Measurements from ENCODE around the gene DNAH1.

DNAH1 gene

DNA sequence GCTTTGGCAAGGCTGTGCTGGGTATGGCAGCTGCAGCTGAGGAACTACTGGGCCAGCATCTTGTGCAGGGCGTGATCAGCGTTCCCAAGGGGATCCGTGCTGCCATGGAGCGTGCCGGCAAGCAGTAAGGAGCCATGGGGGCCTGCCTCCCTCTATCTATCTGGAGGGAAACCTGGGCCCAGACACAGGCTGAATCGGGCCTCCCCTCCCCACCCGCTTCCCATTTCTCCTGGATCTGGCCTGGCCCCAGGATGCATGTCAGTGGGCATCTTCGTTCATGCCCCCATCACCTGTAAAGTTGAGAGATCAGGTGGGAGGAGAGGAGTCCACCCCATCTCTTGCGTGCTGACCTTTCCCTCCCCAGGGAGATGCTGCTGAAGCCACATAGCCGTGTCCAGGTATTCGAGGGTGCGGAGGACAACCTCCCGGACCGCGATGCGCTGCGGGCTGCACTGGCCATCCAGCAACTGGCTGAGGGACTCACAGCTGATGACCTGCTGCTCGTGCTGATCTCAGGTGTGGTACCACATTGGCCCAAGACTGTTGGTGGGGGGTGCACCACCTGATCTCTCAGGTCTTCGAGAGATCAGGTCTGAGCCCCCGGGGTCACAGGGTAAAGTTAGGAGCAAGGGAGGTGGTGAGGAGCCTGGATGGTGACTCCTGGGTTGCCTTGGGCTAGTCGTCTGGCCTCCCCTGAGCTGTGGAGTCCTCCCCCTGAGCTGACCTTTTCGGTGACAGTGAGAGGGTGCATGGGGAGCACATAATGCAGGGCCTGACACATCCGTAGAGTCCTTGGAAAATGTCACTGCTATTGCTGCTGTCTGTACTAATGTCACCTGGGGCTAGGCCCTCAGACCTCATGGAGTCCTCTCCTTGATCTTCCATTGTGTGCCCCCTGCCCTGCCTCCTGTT lies 25.3 kb upstream of the DNAH1 start:
- DNase-seq (ENCODE audit: low spot score), result no peak

DNA sequence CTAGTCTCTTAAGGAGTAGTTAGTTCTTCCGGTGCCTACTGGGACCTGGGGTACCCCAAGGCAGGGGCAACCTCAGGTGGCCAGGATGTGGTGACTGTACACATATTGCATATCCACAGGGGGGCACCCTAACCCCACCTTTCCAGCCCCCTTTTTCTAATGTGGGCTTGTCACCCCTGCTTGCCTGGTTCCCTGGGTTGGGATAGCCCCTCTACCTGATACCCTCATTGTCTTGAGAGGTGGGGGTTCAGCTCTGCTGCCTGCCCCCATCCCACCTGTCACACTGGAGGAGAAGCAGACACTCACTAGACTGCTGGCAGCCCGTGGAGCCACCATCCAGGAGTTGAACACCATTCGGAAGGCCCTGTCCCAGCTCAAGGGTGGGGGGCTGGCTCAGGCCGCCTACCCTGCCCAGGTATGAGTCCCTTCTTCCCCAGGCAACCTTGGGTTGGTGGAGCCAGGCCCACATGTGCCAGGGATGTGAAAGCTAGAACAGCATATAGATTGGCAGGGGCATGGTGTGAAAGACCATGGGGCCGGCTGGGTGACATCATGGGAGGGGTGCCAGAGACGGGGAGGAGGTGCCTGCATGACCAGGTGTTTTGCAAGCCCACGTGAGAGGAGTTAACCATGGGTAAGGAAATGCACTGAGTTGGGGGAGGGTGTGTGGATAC lies 24.5 kb upstream of the DNAH1 start:
- no peak for DNase-seq (ENCODE audit: low spot score)

DNA sequence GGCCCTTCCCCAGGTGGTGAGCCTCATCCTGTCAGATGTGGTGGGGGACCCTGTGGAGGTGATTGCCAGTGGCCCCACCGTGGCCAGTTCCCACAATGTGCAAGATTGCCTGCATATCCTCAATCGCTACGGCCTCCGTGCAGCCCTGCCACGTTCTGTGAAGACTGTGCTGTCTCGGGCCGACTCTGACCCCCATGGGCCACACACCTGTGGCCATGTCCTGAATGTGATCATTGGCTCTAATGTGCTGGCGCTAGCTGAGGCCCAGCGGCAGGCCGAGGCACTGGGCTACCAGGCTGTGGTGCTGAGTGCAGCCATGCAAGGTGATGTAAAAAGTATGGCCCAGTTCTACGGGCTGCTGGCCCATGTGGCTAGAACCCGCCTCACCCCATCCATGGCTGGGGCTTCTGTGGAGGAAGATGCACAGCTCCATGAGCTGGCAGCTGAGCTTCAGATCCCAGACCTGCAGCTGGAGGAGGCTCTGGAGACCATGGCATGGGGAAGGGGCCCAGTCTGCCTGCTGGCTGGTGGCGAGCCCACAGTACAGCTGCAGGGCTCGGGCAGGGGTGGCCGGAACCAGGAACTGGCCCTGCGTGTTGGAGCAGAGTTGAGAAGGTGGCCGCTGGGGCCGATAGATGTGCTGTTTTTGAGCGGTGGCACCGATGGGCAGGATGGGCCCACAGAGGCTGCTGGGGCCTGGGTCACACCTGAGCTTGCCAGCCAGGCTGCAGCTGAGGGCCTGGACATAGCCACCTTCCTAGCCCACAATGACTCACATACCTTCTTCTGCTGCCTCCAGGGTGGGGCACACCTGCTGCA lies 23.7 kb upstream of the DNAH1 start:
- DNase-seq (ENCODE audit: low spot score), result no peak

DNA sequence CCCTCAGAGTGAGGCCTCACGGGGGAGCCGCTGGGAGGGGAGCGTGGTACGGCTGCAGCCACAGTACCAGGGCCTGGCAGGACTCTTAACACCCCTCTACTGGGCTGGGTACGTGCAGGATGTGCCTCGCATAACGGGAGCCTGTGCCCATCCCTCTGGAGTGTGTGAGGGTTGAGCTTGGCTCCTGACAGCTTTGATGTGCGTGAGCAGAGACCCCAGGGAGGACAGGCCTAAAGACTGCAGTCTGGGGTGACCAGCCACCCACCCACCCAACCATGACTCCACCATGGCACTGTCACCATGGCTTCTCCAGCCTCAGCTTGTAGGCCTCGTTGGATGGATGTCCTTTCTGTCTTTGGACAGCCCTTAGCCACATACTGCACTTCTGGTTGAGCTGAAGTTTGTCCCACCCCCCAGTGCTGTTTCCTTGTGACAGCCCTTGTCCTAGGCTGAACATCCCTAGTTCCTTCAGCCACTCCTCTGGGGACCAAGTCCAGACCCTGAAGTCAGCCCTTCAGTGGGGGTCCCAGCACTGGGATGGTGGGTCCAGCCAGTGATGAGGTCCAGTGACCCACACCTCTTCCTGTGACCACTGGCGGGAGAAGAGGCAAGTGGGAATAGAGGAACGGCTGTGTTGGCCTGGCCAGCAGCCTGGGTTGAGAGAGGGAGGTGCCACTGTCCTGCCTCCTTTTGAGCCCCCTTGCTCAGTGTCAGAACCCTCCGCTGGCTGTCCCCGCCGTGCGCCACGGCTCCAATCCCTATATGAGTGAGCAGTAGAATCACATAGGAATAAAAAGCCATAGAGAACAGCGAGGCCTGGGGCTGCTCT lies 22.4 kb upstream of the DNAH1 start:
- no peak for DNase-seq (ENCODE audit: low spot score)

GRCh38 chr3:52294320-52295150 lies 21.6 kb upstream of the DNAH1 start:
- no peak for DNase-seq (ENCODE audit: low spot score)

DNA sequence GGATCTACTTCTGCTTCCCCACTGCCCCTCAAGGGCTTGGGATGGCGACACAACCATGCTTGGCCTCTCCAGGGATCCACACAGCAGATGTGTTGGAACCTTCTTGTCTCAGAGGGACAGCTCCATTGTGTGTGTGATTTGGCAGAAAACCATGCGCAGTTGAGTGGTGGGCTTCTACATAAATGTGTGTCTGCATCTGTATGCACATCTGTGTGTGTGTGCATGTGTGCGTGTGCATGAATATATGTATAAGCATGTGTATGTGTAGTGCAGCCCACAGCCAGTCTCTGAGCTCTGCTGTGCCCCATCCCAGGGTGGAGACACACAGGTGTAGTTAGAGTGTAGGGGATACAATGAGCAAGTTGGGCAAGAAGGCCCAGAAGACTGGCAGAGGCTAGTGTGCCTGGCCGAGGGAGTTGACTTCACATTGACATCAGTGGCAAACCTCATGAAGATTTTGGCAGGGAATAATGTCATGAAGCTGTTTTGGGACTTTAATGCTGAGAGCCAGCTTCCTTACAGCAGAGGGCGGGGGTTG lies 20.4 kb upstream of the DNAH1 start:
- no peak for DNase-seq (ENCODE audit: low spot score)

- DNase-seq (ENCODE audit: low spot score), result no peak
These were observed 18.6 kb upstream of the DNAH1 start for GRCh38 chr3:52297242-52298148.

DNA sequence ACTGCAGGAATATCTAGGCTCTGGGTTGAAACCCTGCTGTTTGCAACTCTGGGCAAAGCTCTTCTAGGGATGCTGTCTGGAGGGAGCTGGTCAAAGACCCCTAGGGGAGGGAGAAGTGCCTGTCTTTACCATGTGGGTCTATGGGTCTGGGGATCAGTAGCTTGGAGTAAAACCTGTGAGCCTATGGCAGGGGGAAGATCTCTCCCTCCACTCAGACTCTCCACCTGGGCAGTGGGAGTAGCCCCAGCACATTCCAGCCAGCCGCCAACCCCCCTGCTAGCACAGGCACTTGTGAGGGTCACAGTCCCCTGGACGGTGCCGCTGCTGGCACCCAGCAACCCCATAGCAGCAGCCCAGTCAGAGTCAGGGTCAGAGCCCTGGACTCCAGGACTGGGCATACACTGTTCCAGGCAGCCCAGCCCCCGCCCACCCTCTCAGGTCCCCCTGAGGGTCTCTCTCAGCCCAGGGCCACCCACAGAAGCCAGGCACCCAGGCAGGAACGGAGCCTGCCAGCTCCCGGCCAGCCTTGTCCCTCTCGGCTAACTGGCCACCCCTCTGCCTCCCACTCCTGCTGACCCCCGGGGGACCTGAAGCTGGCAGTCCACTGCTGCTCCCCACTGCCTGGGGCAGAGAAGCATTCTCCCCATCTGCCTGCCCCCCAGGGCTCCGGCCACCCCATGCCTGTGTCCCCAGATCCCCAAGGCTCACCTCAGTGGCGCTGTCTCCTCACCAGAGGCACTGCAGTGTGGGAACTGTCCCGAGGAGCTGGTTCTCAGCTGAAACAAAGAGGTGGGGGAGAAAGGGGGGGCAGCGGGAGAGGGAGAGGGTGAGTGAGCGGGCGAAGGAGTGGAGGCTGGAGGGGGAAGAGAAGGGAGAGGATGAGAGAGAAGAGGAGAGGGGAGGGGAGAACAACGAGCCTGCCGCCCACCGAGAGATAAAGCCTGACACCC lies 17.7 kb upstream of the DNAH1 start:
- DNase-seq (ENCODE audit: low spot score), result no peak

DNA sequence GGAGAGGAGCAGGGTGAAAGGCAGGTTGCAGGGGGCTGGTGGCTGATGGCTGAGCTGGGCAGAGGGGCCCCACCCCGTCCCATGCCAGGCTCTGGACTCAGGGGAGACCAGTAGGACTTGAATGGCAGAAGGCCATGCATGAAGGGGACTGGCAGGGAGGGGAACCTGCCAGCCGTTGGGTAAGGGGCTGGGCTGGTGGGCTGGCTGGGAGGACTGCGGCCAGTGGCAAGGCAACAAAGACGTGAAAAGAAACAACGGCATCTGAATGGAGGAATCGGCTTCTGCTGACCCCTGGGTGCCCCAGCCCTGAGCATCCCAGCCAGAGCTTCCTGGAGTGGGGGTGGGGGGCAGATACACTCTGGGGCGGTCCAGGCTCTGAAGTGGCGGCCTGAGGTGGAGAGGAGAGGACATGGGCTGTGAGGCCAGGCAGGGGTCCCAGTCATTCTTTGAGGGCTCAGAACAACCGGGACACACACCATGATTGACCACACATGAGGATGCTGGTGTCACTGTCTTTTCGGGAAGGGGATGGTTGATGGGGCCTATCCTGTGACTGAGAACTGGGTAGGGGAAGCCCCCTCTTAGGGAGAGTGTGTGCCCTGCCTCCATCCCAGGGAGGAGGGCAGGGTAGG lies 16.8 kb upstream of the DNAH1 start:
- DNase-seq (ENCODE audit: low spot score), result no peak

- DNase-seq (ENCODE audit: low spot score), result no peak
These were observed 16.1 kb upstream of the DNAH1 start for GRCh38 chr3:52299879-52300611.

DNA sequence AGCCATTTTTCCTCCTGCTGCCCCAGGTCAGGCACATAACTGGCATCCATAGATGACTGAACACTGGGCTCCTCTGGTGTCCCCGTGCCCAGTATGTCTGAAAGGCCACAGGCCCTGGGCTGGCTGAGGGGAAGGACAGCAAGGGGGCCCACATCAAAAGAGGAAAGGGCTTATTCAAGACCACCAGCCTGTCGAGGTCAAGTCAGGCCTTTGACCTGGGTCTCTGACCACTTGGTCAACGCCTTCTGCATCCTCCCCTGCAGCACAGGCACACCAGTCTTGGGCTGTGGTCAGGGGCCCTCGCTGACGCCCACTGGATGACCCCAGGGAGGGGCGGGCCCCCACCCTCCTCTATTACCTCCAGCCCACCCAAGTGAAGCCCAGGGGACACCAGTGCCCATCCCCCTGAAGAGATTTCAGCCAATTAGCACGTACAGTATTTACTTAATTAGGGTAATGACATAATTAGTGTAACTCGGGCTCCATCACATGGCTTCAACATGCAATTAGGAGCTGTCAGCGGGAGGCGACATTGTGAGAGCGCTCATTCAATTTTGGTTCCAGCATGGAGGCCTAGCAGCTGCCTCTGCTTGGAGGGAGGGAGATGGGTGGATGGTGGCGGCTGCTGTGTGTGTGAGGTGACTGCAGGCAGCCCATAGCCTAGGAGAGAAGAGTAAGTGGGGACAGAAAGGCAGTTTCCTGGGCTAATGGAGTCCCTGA lies 13.5 kb upstream of the DNAH1 start:
- no peak for DNase-seq (ENCODE audit: low spot score)

DNA sequence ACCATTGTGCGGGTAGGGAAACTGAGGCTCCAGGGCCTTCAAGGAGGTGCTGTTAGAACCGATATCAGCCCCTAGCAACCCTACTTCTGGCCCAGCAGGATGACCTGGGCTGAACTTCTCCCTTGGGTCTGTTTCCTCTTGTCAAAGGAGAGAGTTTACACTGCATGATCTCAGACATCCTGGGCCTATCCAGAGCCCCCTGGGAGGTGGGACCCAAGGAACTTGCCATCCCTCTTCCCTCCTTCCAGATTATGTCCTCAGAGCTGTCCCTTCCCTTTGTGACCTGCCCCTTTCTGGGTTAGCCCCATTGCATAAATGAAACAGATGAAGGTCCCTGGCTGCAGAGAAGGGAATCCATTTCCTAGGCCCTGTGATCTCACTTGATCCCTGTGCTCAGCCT lies 12.3 kb upstream of the DNAH1 start:
- no peak for DNase-seq (ENCODE audit: low spot score)

DNA sequence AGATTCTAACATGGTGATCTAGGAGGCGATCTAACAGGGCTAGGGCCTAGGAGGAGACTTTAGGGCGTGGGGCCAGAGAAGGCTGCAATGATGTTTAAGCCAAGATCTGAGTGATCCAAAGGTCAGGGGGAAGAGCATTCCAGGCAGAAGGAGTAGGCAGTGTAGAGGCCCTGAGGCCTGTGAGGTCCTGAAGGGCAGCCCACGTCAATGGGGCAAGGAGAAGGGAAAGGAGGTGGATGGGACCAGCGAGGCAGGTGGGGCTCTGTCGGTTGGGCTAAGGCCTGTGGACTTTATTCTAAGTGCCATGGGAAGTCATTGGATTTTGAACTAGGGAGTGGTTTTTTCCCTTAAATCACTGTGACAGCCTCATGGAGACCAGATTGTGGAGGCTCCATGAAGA lies 10.2 kb upstream of the DNAH1 start:
- no peak for DNase-seq (ENCODE audit: low spot score)

GRCh38 chr3:52306978-52307377 lies 9.1 kb upstream of the DNAH1 start:
- DNase-seq (ENCODE audit: low spot score), result no peak

GRCh38 chr3:52308308-52308707 lies 7.8 kb upstream of the DNAH1 start:
- DNase-seq (ENCODE audit: low spot score), result no peak

GRCh38 chr3:52310861-52311575 lies 5.1 kb upstream of the DNAH1 start:
- no peak for DNase-seq (ENCODE audit: low spot score)
